ENCODE results near the gene SLC24A3. TPM values are rescaled to one million over a fixed set of nuclear protein-coding genes. Genes with fewer than 3 reads are reported as not detected.

The SLC24A3 gene
- total RNA-seq, 1 experiment from 2014 or later = not detected

DNA sequence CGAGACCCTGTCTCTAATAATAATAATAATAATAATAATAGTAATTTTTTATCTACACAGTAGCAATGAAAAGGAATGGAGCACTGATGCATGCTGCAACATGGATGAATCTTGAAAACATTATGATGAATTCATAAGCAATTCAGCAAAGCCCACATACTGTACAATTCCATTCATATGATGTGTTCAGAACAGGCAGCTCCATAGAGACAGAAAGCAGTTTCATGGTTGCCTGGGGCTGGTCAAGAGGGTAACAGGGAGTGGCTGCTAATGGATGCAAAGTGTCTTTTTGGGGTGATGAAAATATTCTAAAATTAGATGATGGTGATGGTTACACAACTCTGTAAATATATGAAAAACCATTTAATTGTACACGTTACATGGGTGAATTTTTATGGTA is 43.6 kb downstream of the SLC24A3 start:
- no peaks in the 10 kb centered on the region for H3K9me3 ChIP-seq (ENCODE audit: insufficient read depth, low read depth)
- intact Hi-C loops (cut with micrococcal nuclease; ENCODE audit: unreplicated experiment) = no loop called here
- no peak for TF ChIP-seq EZH2 (IDR thresholded peaks at IDR 0.05; ENCODE audit: low read depth)
- TF ChIP-seq, protein P1, sequence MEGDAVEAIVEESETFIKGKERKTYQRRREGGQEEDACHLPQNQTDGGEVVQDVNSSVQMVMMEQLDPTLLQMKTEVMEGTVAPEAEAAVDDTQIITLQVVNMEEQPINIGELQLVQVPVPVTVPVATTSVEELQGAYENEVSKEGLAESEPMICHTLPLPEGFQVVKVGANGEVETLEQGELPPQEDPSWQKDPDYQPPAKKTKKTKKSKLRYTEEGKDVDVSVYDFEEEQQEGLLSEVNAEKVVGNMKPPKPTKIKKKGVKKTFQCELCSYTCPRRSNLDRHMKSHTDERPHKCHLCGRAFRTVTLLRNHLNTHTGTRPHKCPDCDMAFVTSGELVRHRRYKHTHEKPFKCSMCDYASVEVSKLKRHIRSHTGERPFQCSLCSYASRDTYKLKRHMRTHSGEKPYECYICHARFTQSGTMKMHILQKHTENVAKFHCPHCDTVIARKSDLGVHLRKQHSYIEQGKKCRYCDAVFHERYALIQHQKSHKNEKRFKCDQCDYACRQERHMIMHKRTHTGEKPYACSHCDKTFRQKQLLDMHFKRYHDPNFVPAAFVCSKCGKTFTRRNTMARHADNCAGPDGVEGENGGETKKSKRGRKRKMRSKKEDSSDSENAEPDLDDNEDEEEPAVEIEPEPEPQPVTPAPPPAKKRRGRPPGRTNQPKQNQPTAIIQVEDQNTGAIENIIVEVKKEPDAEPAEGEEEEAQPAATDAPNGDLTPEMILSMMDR (conservative IDR thresholded peaks at IDR 0.05) = no peak
- H3K9me2 ChIP-seq (ENCODE audit: insufficient read depth) = no peaks in the 10 kb centered on the region
- no peak for DNase-seq
- ChIA-PET POLR2A (ENCODE audit: unreplicated experiment) (no interaction called here), CTCF (no interaction called here)
- BruUV-seq (replicated peaks) = no TSS peak
- no peaks in the 10 kb centered on the region for H4K20me1 ChIP-seq (ENCODE audit: insufficient read depth)
- H3K27ac ChIP-seq = no peak overlapping the region
- H3K27me3 ChIP-seq (ENCODE audit: insufficient read depth, low read depth) = peaks cover 3% of the 10 kb centered on the region; the same call in 1 of the 2 replicates
- no peaks in the 10 kb centered on the region for H3K36me3 ChIP-seq (ENCODE audit: low read depth)
- no peaks in the 10 kb centered on the region for H3F3A ChIP-seq (ENCODE audit: insufficient read depth, low read depth)
- H3K79me2 ChIP-seq (ENCODE audit: low read depth) = no peaks in the 10 kb centered on the region
- H3K4me3 ChIP-seq = no peak overlapping the region
- no peak overlapping the region for H2AFZ ChIP-seq
- H3K4me1 ChIP-seq (replicated peaks; ENCODE audit: insufficient read depth) = no peaks in the 10 kb centered on the region
- H3K4me2 ChIP-seq = no peak overlapping the region

GRCh38 chr20:19256906-19257595 is 44.6 kb downstream of the SLC24A3 start:
- no peaks in the 10 kb centered on the region for H4K20me1 ChIP-seq (ENCODE audit: insufficient read depth)
- no peak overlapping the region for H3K4me3 ChIP-seq
- ChIA-PET CTCF (no interaction called here), POLR2A (ENCODE audit: unreplicated experiment) (no interaction called here)
- H3K27ac ChIP-seq = no peak overlapping the region
- no peaks in the 10 kb centered on the region for H3K36me3 ChIP-seq (ENCODE audit: low read depth)
- TF ChIP-seq, protein P1 (conservative IDR thresholded peaks at IDR 0.05) = no peak
- TF ChIP-seq EZH2 (IDR thresholded peaks at IDR 0.05; ENCODE audit: low read depth) = no peak
- H3K4me1 ChIP-seq (replicated peaks; ENCODE audit: insufficient read depth) = no peaks in the 10 kb centered on the region
- DNase-seq = no peak
- H3K9me3 ChIP-seq (ENCODE audit: insufficient read depth, low read depth) = no peaks in the 10 kb centered on the region
- no peaks in the 10 kb centered on the region for H3K79me2 ChIP-seq (ENCODE audit: low read depth)
- BruUV-seq (replicated peaks) = no TSS peak
- intact Hi-C loops (cut with micrococcal nuclease; ENCODE audit: unreplicated experiment) = no loop called here
- no peaks in the 10 kb centered on the region for H3K9me2 ChIP-seq (ENCODE audit: insufficient read depth)
- H2AFZ ChIP-seq = no peak overlapping the region
- H3K4me2 ChIP-seq = no peak overlapping the region
- no peaks in the 10 kb centered on the region for H3F3A ChIP-seq (ENCODE audit: insufficient read depth, low read depth)
- H3K27me3 ChIP-seq (ENCODE audit: insufficient read depth, low read depth) = peaks cover 3% of the 10 kb centered on the region; the same call in 1 of the 2 replicates

DNA sequence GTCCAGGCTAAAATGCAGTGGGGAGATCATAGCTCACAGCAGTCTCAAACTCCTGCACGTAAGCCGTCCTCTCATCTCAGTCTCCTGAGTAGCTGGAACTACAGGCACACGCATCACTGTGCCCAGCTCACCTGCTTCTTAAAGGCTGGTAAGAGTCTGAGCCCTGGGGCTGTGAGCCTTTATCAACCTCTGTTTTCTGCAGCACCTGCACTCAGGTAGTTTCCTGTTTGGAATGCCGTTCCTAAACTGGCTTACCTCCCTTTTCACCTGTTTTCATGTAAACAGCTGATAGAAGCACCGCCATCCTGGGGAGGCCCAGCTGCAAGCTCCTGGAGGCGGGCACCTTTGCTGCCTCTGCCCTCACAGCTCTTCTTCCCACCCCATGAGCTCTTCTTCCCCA is 45.4 kb downstream of the SLC24A3 start:
- Histone ChIP-seq H3K4me1 (replicated peaks; ENCODE audit: insufficient read depth) (no peaks in the 10 kb centered on the region), H3K36me3 (ENCODE audit: low read depth) (no peaks in the 10 kb centered on the region), H3F3A (ENCODE audit: insufficient read depth, low read depth) (no peaks in the 10 kb centered on the region), H3K9me2 (ENCODE audit: insufficient read depth) (no peaks in the 10 kb centered on the region), H3K27me3 (ENCODE audit: insufficient read depth, low read depth) (peaks cover 3% of the 10 kb centered on the region; the same call in 1 of the 2 replicates), H3K4me3 (no peak overlapping the region), H3K27ac (no peak overlapping the region), H3K79me2 (ENCODE audit: low read depth) (no peaks in the 10 kb centered on the region), H3K9me3 (ENCODE audit: insufficient read depth, low read depth) (no peaks in the 10 kb centered on the region), H2AFZ (no peak overlapping the region), H4K20me1 (ENCODE audit: insufficient read depth) (no peaks in the 10 kb centered on the region), H3K4me2 (no peak overlapping the region)
- ChIA-PET CTCF (no interaction called here), POLR2A (ENCODE audit: unreplicated experiment) (no interaction called here)
- BruUV-seq (replicated peaks) = no TSS peak
- intact Hi-C loops (cut with micrococcal nuclease; ENCODE audit: unreplicated experiment) = no loop called here
- TF ChIP-seq, protein P1 (conservative IDR thresholded peaks at IDR 0.05) = no peak
- no peak for TF ChIP-seq EZH2 (IDR thresholded peaks at IDR 0.05; ENCODE audit: low read depth)
- DNase-seq = no peak

Data from PC-9 (cell line).